Astrocyte (in vitro differentiated cells and primary cell): ENCODE data around the gene MOB3C.

Source experiments
- CTCF ChIP-seq: IDR thresholded peaks from 2 replicates; pipeline ENCODE4 v1.5.1; 2011; ENCODE audit warnings: low read depth, mild to moderate bottlenecking, inconsistent platforms, low read length, moderate library complexity; ENCODE audit not compliant: insufficient read depth
- EZH2 ChIP-seq: IDR thresholded peaks from 2 replicates; pipeline ENCODE4 v1.6.1; 2012; ENCODE audit warnings: mild to moderate bottlenecking, low read length, inconsistent platforms; ENCODE audit not compliant: insufficient read depth

GRCh38 chr1:46611691-46612221 is 4.9 kb downstream of the MOB3C start:
- no peak for TF ChIP-seq CTCF
- no peak for TF ChIP-seq EZH2
